ENCODE data around the gene GABRG2. TPM values are rescaled to one million over a fixed set of nuclear protein-coding genes. Genes with fewer than 3 reads are reported as not detected.

The GABRG2 gene
- total and polyA plus RNA-seq, 2 donors (not counting 3 experiments of a cell fraction or from before 2014, with no cell fraction given): not detected

GRCh38 chr5:162096448-162096847 is 28.9 kb downstream of the GABRG2 start:
- Histone ChIP-seq H2AFZ (ENCODE audit: low read depth, low read length) (no peak overlapping the region), H3K4me3 (replicated peaks in 1 of 3; ENCODE audit: insufficient read depth in 1 of 3, low read depth in 1 of 3, low read length in 3 of 3) (no peak overlapping the region), H3K4me2 (ENCODE audit: insufficient read depth, low read length) (no peak overlapping the region), H3K4me1 (ENCODE audit: control insufficient read depth, extremely low read depth, insufficient read depth, low read length) (no peaks in the 10 kb centered on the region), H3K36me3 (ENCODE audit: control insufficient read depth in 2 of 2, extremely low read depth in 1 of 2, insufficient read depth in 2 of 2, low read length in 2 of 2) (no peaks in the 10 kb centered on the region), H3K79me2 (ENCODE audit: control insufficient read depth, insufficient read depth, low read length) (no peaks in the 10 kb centered on the region), H3K9me1 (replicated peaks; ENCODE audit: control insufficient read depth, extremely low read depth, insufficient read depth, low read length) (no peaks in the 10 kb centered on the region), H4K20me1 (replicated peaks; ENCODE audit: control insufficient read depth, extremely low read depth, insufficient read depth, low read length) (no peaks in the 10 kb centered on the region), H3K27me3 (ENCODE audit: control insufficient read depth in 2 of 2, insufficient read depth in 2 of 2, low read length in 2 of 2) (no peaks in the 10 kb centered on the region), H3K9me3 (replicated peaks; ENCODE audit: control insufficient read depth, insufficient read depth, low read length) (no peaks in the 10 kb centered on the region), H3K27ac (ENCODE audit: insufficient read depth, low read depth, low read length) (no peak overlapping the region), H3K9ac (replicated peaks; ENCODE audit: extremely low read depth, insufficient read depth, low read length) (no peak overlapping the region)
- intact Hi-C loops (cut with micrococcal nuclease): no loop called here
- CTCF ChIA-PET: no interaction called here
- POLR2A ChIA-PET: no interaction called here
- dilution Hi-C loops (cut with MboI; ENCODE audit: extremely low pct_ligation_motif_present, low sequenced_read_pairs): no loop called here
- DNase-seq (ENCODE audit: low read depth, low spot score) (no peak), FAIRE-seq (no peak)
- BruUV-seq (replicated peaks): no TSS peak
- TF ChIP-seq POLR2AphosphoS5 (IDR thresholded peaks at IDR 0.05; ENCODE audit: insufficient read depth, low read depth, low read length): no peak

GRCh38 chr5:162107591-162107990 is 40.0 kb downstream of the GABRG2 start:
- BruUV-seq (replicated peaks): no TSS peak
- H3K4me2 ChIP-seq (ENCODE audit: insufficient read depth, low read length): no peak overlapping the region
- ChIA-PET POLR2A (no interaction called here), CTCF (no interaction called here)
- DNase-seq (ENCODE audit: low read depth, low spot score) (no peak), FAIRE-seq (no peak)
- H3K36me3 ChIP-seq (ENCODE audit: control insufficient read depth in 2 of 2, extremely low read depth in 1 of 2, insufficient read depth in 2 of 2, low read length in 2 of 2): no peaks in the 10 kb centered on the region
- H3K27ac ChIP-seq (ENCODE audit: insufficient read depth, low read depth, low read length): no peak overlapping the region
- no peaks in the 10 kb centered on the region for H3K9me1 ChIP-seq (replicated peaks; ENCODE audit: control insufficient read depth, extremely low read depth, insufficient read depth, low read length)
- intact Hi-C loops (cut with micrococcal nuclease): no loop called here
- no peaks in the 10 kb centered on the region for H3K4me1 ChIP-seq (ENCODE audit: control insufficient read depth, extremely low read depth, insufficient read depth, low read length)
- no peak overlapping the region for H3K4me3 ChIP-seq (replicated peaks in 1 of 3; ENCODE audit: insufficient read depth in 1 of 3, low read depth in 1 of 3, low read length in 3 of 3)
- H3K79me2 ChIP-seq (ENCODE audit: control insufficient read depth, insufficient read depth, low read length): no peaks in the 10 kb centered on the region
- no peak overlapping the region for H2AFZ ChIP-seq (ENCODE audit: low read depth, low read length)
- H3K9me3 ChIP-seq (replicated peaks; ENCODE audit: control insufficient read depth, insufficient read depth, low read length): no peaks in the 10 kb centered on the region
- no peaks in the 10 kb centered on the region for H3K27me3 ChIP-seq (ENCODE audit: control insufficient read depth in 2 of 2, insufficient read depth in 2 of 2, low read length in 2 of 2)
- no peaks in the 10 kb centered on the region for H4K20me1 ChIP-seq (replicated peaks; ENCODE audit: control insufficient read depth, extremely low read depth, insufficient read depth, low read length)
- no peak overlapping the region for H3K9ac ChIP-seq (replicated peaks; ENCODE audit: extremely low read depth, insufficient read depth, low read length)
- dilution Hi-C loops (cut with MboI; ENCODE audit: extremely low pct_ligation_motif_present, low sequenced_read_pairs): no loop called here
- no peak for TF ChIP-seq EZH2 (IDR thresholded peaks at IDR 0.05; ENCODE audit: borderline replicate concordance, low read depth, low read length, severe bottlenecking)
- no peak for TF ChIP-seq FOS (IDR thresholded peaks at IDR 0.05; ENCODE audit: borderline replicate concordance, insufficient read depth, low read length)
- TF ChIP-seq MYC (IDR thresholded peaks at IDR 0.05; ENCODE audit: low read depth, low read length): no peak
- TF ChIP-seq POLR2AphosphoS5 (IDR thresholded peaks at IDR 0.05; ENCODE audit: insufficient read depth, low read depth, low read length): no peak
- TF ChIP-seq MAX (IDR thresholded peaks at IDR 0.05; ENCODE audit: insufficient read depth, insufficient read length): no peak
- no peak for TF ChIP-seq JUN (IDR thresholded peaks at IDR 0.05; ENCODE audit: borderline replicate concordance, insufficient read depth, insufficient read length, low read depth)
- TF ChIP-seq, protein P1, sequence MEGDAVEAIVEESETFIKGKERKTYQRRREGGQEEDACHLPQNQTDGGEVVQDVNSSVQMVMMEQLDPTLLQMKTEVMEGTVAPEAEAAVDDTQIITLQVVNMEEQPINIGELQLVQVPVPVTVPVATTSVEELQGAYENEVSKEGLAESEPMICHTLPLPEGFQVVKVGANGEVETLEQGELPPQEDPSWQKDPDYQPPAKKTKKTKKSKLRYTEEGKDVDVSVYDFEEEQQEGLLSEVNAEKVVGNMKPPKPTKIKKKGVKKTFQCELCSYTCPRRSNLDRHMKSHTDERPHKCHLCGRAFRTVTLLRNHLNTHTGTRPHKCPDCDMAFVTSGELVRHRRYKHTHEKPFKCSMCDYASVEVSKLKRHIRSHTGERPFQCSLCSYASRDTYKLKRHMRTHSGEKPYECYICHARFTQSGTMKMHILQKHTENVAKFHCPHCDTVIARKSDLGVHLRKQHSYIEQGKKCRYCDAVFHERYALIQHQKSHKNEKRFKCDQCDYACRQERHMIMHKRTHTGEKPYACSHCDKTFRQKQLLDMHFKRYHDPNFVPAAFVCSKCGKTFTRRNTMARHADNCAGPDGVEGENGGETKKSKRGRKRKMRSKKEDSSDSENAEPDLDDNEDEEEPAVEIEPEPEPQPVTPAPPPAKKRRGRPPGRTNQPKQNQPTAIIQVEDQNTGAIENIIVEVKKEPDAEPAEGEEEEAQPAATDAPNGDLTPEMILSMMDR (IDR thresholded peaks at IDR 0.05; ENCODE audit: extremely low read depth in 1 of 2, insufficient read depth in 1 of 2, low read depth in 1 of 2, low read length in 2 of 2): no peak
- TF ChIP-seq POLR2A (IDR thresholded peaks at IDR 0.05; ENCODE audit: low read depth, low read length): no peak
